Pancreas (tissue), 10 donors: Measurements from ENCODE around the gene CCBE1. TPM values are rescaled to one million over a fixed set of nuclear protein-coding genes. Genes with fewer than 3 reads are reported as not detected.
A peak's percentile ranks its signal among the peaks of the same experiment; 100 is the strongest.

Experiments used
- ATAC-seq, 4 donors: fragments of 200-7000 bp; cut with Tn5 transposase; one replicate each; pipeline versions ENCODE4 v1.8.0 to v1.9.1; 2020; ENCODE audit warnings: mild to moderate bottlenecking in 4 of 4, moderate library complexity in 4 of 4
- DNase-seq, 6 donors: peaks; one replicate each; pipeline ENCODE4 v3.0.0-alpha.2; 2020
- FAIRE-seq: peaks from 2 replicates; lab custom pipeline; 2012; peaks lifted over from hg19 to GRCh38; lab: Jason Lieb, UNC
- H3K27ac ChIP-seq, 4 donors: fragments of 200-600 bp; sonication (generic); 1 replicate in 3 of 4; 2 replicates in 1 of 4; pipeline versions ENCODE4 v1.5.0 to v1.8.0; 2020
- H3K27me3 ChIP-seq, 4 donors: fragments of 200-600 bp; one replicate each; pipeline ENCODE4 v1.8.0; 2021
- H3K36me3 ChIP-seq, 3 donors: fragments of 200-600 bp; sonication (generic) in 1 of 3; one replicate each; pipeline versions ENCODE4 v1.5.0 to v1.8.0; 2020 to 2021
- H3K4me1 ChIP-seq, 3 donors: fragments of 200-600 bp; one replicate each; pipeline ENCODE4 v1.8.0; 2021
- H3K4me3 ChIP-seq, 4 donors: fragments of 200-600 bp; sonication (generic) in 2 of 4; one replicate each; pipeline versions ENCODE4 v1.5.0 to v1.8.0; 2020 to 2021
- H3K9me3 ChIP-seq, 4 donors: fragments of 200-600 bp; one replicate each; pipeline ENCODE4 v1.8.0; 2021
- CTCF ChIP-seq, 4 donors: fragments of 200-600 bp; sonication (generic) in 3 of 4; IDR thresholded peaks; one replicate each; pipeline versions ENCODE4 v1.5.0 to v1.8.0; 2021; ENCODE audit warnings: antibody characterized with exemption in 4 of 4
- WGBS, 2 donors: extraction: QIAGEN DNeasy Blood & Tissue Kit; methylation state at CpG; one replicate each; pipeline ENCODE4 v1.1.7; 2013; 5-methylcytosine and 5-hydroxymethylcytosine counted together
- intact Hi-C, 3 donors: fragments of 100-400 bp; cut with DNase I; formaldehyde crosslinking; loops; one replicate each; pipeline versions ENCODE4 v1.11.1 to v1.14.2; 2022
- polyA plus RNA-seq, 2 donors: library from polyadenylated mRNA; stranded (reverse); fragments of 200-250 nt; gene quantifications; one replicate each; pipeline ENCODE4 v1.2.3, GENCODE V29; 2013
- total RNA-seq, 6 donors: library from RNA; stranded (reverse); fragmentation: NEBNext Ultra II Directional in 4 of 6; extraction: Animal tissue kit (Norgen Biotek cat#: 25700) in 4 of 6; gene quantifications; one replicate each; pipeline versions ENCODE4 v1.2.1 to v1.2.4, GENCODE V29; 2021 to 2023
- donor health status: healthy with polysubstance abuse.
- donor health status: DM: no; HTN: no; CAD: no; lungs with moderate emphysema.
- donor health status: DM: no; HTN: no; CAD: no.
- donor health status: control.
- donor health status: control.
- donor health status: Bipolar disorder and iron deficiency.
- donor health status: DM: yes; HTN: yes; CAD: no.
- donor health status: DM: no; HTN: no; CAD: no.
- donor health status: DM: no; HTN: no; CAD: no.
- donor health status: DM: yes; HTN: yes; CAD: no.

CCBE1 gene
- total and polyA plus RNA-seq, 8 donors: 0.08 to 1.5 (median 0.59) TPM

GRCh38 chr18:59627414-59627813 lies 69.8 kb downstream of the CCBE1 start:
- intact Hi-C loops: no loop called here
- Histone ChIP-seq H3K4me3 (no peak overlapping the region), H3K4me1 (no peaks in the 10 kb centered on the region), H3K27ac (no peak overlapping the region), H3K27me3 (no peaks in the 10 kb centered on the region), H3K36me3 (no peaks in the 10 kb centered on the region), H3K9me3 (no peaks in the 10 kb centered on the region)
- no peak for DNase-seq
- no peak for ATAC-seq
- 70 to 82% methylated on average over 5 of the region's 5 CpGs for WGBS, 2 donors
- no peak for TF ChIP-seq CTCF (IDR thresholded peaks at IDR 0.05)
- no peak for FAIRE-seq

GRCh38 chr18:59624369-59624765 lies 72.9 kb downstream of the CCBE1 start:
- TF ChIP-seq CTCF (IDR thresholded peaks at IDR 0.05): no peak
- Histone ChIP-seq H3K36me3 (no peaks in the 10 kb centered on the region), H3K4me3 (no peak overlapping the region), H3K27ac (no peak overlapping the region), H3K9me3 (no peaks in the 10 kb centered on the region), H3K4me1 (no peaks in the 10 kb centered on the region), H3K27me3 (no peaks in the 10 kb centered on the region)
- FAIRE-seq: no peak
- no peak for DNase-seq
- intact Hi-C loops: no loop called here
- peak in 1 of 4 donors; percentile 20 for ATAC-seq
- WGBS, 2 donors: 80 to 81% methylated on average over 2 of the region's 2 CpGs

- Histone ChIP-seq H3K4me3 (no peak overlapping the region), H3K27ac (no peak overlapping the region)
Observed at GRCh38 chr18:59623456-59624368, 73.5 kb downstream of the CCBE1 start.

GRCh38 chr18:59621027-59621426 lies 76.2 kb downstream of the CCBE1 start:
- DNase-seq (no peak), ATAC-seq (no peak), FAIRE-seq (no peak)
- Histone ChIP-seq H3K9me3 (no peaks in the 10 kb centered on the region), H3K27ac (no peak overlapping the region), H3K36me3 (no peaks in the 10 kb centered on the region), H3K27me3 (no peaks in the 10 kb centered on the region), H3K4me3 (no peak overlapping the region), H3K4me1 (no peaks in the 10 kb centered on the region)
- intact Hi-C loops: no loop called here
- TF ChIP-seq CTCF (IDR thresholded peaks at IDR 0.05): no peak

More at GRCh38 chr18:59623456-59624368, 73.5 kb downstream of the CCBE1 start:
- no peaks in the 10 kb centered on the region for H3K36me3 ChIP-seq
- no peaks in the 10 kb centered on the region for H3K4me1 ChIP-seq
- no peak for DNase-seq
- TF ChIP-seq CTCF (IDR thresholded peaks at IDR 0.05): no peak
- peak in 2 of 4 donors; percentile 17 to 49 for ATAC-seq
- intact Hi-C loops: no loop called here
- no peaks in the 10 kb centered on the region for H3K9me3 ChIP-seq
- no peak for FAIRE-seq
- no peaks in the 10 kb centered on the region for H3K27me3 ChIP-seq
- WGBS, 2 donors: 45 to 51% methylated on average over 10 of the region's 10 CpGs

GRCh38 chr18:59620381-59620780 lies 76.8 kb downstream of the CCBE1 start:
- Histone ChIP-seq H3K27ac (no peak overlapping the region), H3K36me3 (no peaks in the 10 kb centered on the region), H3K9me3 (no peaks in the 10 kb centered on the region), H3K4me1 (no peaks in the 10 kb centered on the region), H3K27me3 (no peaks in the 10 kb centered on the region), H3K4me3 (no peak overlapping the region)
- FAIRE-seq (no peak), ATAC-seq (no peak), DNase-seq (no peak)
- intact Hi-C loops: no loop called here
- TF ChIP-seq CTCF (IDR thresholded peaks at IDR 0.05): no peak
- WGBS, 2 donors: 54 to 71% methylated on average over 1 of the region's 1 CpG
